Activated effector memory CD4-positive, alpha-beta T cell treated with Interleukin-2 at 50 U/mL for 16 hours (primary cell): ENCODE measurements around the gene ZC2HC1B.

ENCODE experiments used
- DNase-seq: peaks from one replicate; pipeline ENCODE4 v3.0.0-alpha.2; 2020

Gene ZC2HC1B

GRCh38 chr6:143963158-143963919, 99.1 kb downstream of the ZC2HC1B start:
- DNase-seq = no peak

- DNase-seq = no peak
Measured at GRCh38 chr6:143964674-143965081, 100.4 kb downstream of the ZC2HC1B start.

GRCh38 chr6:143965503-143966171, 101.4 kb downstream of the ZC2HC1B start:
- no peak for DNase-seq

- no peak for DNase-seq
Measured at GRCh38 chr6:143966312-143966711, 102.0 kb downstream of the ZC2HC1B start.

- DNase-seq = no peak
Measured at GRCh38 chr6:143967706-143968376, 103.6 kb downstream of the ZC2HC1B start.

GRCh38 chr6:143969077-143969476, 104.8 kb downstream of the ZC2HC1B start:
- no peak for DNase-seq

- no peak for DNase-seq
Measured at GRCh38 chr6:143970456-143971218, 106.4 kb downstream of the ZC2HC1B start.

GRCh38 chr6:143971482-143972205, 107.4 kb downstream of the ZC2HC1B start:
- no peak for DNase-seq

GRCh38 chr6:143973097-143973966, 109.1 kb downstream of the ZC2HC1B start:
- no peak for DNase-seq

- DNase-seq = no peak
Measured at GRCh38 chr6:143974089-143974488, 109.8 kb downstream of the ZC2HC1B start.

GRCh38 chr6:143976806-143977349, 112.6 kb downstream of the ZC2HC1B start:
- no peak for DNase-seq

GRCh38 chr6:143980921-143981320, 116.6 kb downstream of the ZC2HC1B start:
- DNase-seq = no peak

GRCh38 chr6:143982968-143983367, 118.7 kb downstream of the ZC2HC1B start:
- no peak for DNase-seq

- no peak for DNase-seq
Measured at GRCh38 chr6:143984666-143985065, 120.4 kb downstream of the ZC2HC1B start.

GRCh38 chr6:143986463-143987065, 122.3 kb downstream of the ZC2HC1B start:
- no peak for DNase-seq
